ENCODE data around the gene ALOX12B. TPM values are rescaled to one million over a fixed set of nuclear protein-coding genes. Genes with fewer than 3 reads are reported as not detected.

The ALOX12B gene
- total and polyA plus RNA-seq, 2 experiments from 2014 or later = 0.16 to 1.4 TPM

DNA sequence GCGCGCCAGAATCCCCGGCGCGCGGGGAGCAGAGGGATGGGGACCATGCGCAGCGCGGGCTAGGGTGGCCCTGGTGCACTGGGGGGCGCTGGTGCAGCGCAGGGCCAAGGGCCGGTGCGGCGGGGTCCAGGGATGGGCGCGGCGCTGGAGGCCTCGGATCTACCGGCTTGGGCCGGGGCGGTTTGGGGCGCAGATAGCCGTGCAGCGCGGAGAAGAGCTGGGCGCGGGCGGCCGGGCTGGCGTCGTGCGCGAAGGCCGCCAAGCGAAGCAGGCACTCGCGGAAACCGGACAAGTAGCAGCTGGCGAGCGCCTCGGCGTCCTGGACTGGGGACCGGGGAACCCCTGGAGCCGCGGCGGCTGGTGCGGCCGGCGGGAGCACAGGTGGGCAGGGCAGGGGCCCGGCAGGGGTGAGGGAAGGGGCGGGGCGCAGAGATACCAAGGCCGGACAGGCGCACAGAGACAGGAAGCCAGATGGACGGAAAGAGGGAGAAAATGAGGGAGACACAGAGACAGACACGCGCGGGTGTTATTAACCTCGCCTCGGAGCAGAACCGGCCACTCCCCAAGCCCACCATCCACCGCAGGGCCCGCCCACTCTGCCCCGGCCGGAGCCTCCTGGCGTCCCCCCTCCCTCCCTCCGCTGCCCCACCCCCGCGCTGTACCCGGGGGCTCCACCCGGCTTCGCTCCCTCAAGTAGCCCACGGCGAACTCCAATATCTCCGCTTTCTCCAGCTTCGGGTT lies 34.3 kb upstream of the ALOX12B start:
- H3K27ac Mint-ChIP-seq = no peak overlapping the region
- Histone ChIP-seq H3K36me3 (ENCODE audit: insufficient read depth) (no peaks in the 10 kb centered on the region), H3K9me2 (ENCODE audit: insufficient read depth) (no peaks in the 10 kb centered on the region), H3K27ac (ENCODE audit: low read depth) (no peak overlapping the region), H3F3A (replicated peaks; ENCODE audit: low read depth) (peaks cover 18% of the 10 kb centered on the region), H3K4me3 (peak overlapping the region; percentile 66), H4K20me1 (replicated peaks; ENCODE audit: insufficient read depth) (peaks cover 5% of the 10 kb centered on the region; the same call in 1 of the 2 replicates), H3K27me3 (ENCODE audit: insufficient read depth) (peaks cover 68% of the 10 kb centered on the region), H3K4me2 (peak overlapping the region; percentile 94), H3K4me1 (ENCODE audit: insufficient read depth) (peaks cover 28% of the 10 kb centered on the region), H3K79me2 (replicated peaks; ENCODE audit: insufficient read depth) (no peaks in the 10 kb centered on the region), H2AFZ (0 out of 2 replicates have a peak overlapping the region, but pooled peaks have one; percentile 63)
- TF ChIP-seq, protein P1, sequence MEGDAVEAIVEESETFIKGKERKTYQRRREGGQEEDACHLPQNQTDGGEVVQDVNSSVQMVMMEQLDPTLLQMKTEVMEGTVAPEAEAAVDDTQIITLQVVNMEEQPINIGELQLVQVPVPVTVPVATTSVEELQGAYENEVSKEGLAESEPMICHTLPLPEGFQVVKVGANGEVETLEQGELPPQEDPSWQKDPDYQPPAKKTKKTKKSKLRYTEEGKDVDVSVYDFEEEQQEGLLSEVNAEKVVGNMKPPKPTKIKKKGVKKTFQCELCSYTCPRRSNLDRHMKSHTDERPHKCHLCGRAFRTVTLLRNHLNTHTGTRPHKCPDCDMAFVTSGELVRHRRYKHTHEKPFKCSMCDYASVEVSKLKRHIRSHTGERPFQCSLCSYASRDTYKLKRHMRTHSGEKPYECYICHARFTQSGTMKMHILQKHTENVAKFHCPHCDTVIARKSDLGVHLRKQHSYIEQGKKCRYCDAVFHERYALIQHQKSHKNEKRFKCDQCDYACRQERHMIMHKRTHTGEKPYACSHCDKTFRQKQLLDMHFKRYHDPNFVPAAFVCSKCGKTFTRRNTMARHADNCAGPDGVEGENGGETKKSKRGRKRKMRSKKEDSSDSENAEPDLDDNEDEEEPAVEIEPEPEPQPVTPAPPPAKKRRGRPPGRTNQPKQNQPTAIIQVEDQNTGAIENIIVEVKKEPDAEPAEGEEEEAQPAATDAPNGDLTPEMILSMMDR (conservative IDR thresholded peaks at IDR 0.05; ENCODE audit: low read depth in 2 of 2) = peak; percentile 54 to 90
- TF ChIP-seq ZNF331 (CRISPR knock-in tag; IDR thresholded peaks at IDR 0.05; ENCODE audit: low read depth) = no peak
- H3K36me3 Mint-ChIP-seq (ENCODE audit: low read depth) = peaks cover 13% of the 10 kb centered on the region
- peaks cover 24% of the 10 kb centered on the region for H3K9me3 Mint-ChIP-seq
- ATAC-seq = peak; percentile 39
- DNase-seq (ENCODE audit: low spot score) = peak; percentile 91
- H3K4me1 Mint-ChIP-seq = peaks cover 26% of the 10 kb centered on the region
- peaks cover 89% of the 10 kb centered on the region for H3K27me3 Mint-ChIP-seq (ENCODE audit: insufficient read depth, low read depth, poor library complexity)
- H3K4me3 Mint-ChIP-seq = peak overlapping the region; percentile 83

DNA sequence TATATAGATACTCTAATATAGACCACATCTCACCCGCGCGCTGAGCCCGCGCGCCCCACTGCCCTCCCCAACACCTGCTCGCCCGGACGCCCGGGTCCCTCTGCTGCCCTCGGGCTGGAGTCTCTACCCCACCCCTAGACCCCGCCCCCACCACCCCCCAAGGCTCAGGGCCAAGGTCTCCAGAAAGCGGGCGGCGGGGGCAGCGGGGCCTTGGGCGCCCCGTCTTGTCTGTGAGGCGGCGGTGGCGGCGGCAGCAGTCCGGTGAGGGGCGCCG lies 33.8 kb upstream of the ALOX12B start:
- peaks cover 69% of the 10 kb centered on the region for H3K27me3 ChIP-seq (ENCODE audit: insufficient read depth)
- ATAC-seq (no peak), DNase-seq (ENCODE audit: low spot score) (no peak)
- no peaks in the 10 kb centered on the region for H3K79me2 ChIP-seq (replicated peaks; ENCODE audit: insufficient read depth)
- H3K4me2 ChIP-seq = peak overlapping the region; percentile 94
- peak overlapping the region; percentile 66 for H3K4me3 ChIP-seq
- peaks cover 91% of the 10 kb centered on the region for H3K27me3 Mint-ChIP-seq (ENCODE audit: insufficient read depth, low read depth, poor library complexity)
- H3K9me2 ChIP-seq (ENCODE audit: insufficient read depth) = no peaks in the 10 kb centered on the region
- H3K27ac Mint-ChIP-seq = no peak overlapping the region
- H3K4me1 Mint-ChIP-seq = peaks cover 24% of the 10 kb centered on the region
- peaks cover 24% of the 10 kb centered on the region for H3K9me3 Mint-ChIP-seq
- no peak overlapping the region for H2AFZ ChIP-seq
- peaks cover 3% of the 10 kb centered on the region; the same call in 1 of the 2 replicates for H4K20me1 ChIP-seq (replicated peaks; ENCODE audit: insufficient read depth)
- peaks cover 26% of the 10 kb centered on the region for H3K4me1 ChIP-seq (ENCODE audit: insufficient read depth)
- peak overlapping the region; percentile 83 for H3K4me3 Mint-ChIP-seq
- H3K27ac ChIP-seq (ENCODE audit: low read depth) = no peak overlapping the region
- peaks cover 13% of the 10 kb centered on the region for H3K36me3 Mint-ChIP-seq (ENCODE audit: low read depth)
- no peaks in the 10 kb centered on the region for H3K36me3 ChIP-seq (ENCODE audit: insufficient read depth)
- H3F3A ChIP-seq (replicated peaks; ENCODE audit: low read depth) = peaks cover 15% of the 10 kb centered on the region; the same call in 1 of the 2 replicates
- TF ChIP-seq EZH2 (IDR thresholded peaks at IDR 0.05; ENCODE audit: low read depth, unreplicated experiment) (no peak), ZNF114 (CRISPR knock-in tag; IDR thresholded peaks at IDR 0.05) (no peak), ZNF331 (CRISPR knock-in tag; IDR thresholded peaks at IDR 0.05; ENCODE audit: low read depth) (no peak), NANOG (IDR thresholded peaks at IDR 0.05; ENCODE audit: borderline replicate concordance) (no peak), STAT1 (IDR thresholded peaks at IDR 0.05; ENCODE audit: unreplicated experiment) (no peak), EZH2phosphoT487 (IDR thresholded peaks at IDR 0.05; ENCODE audit: unreplicated experiment) (no peak), CREB1 (CRISPR knock-in tag; IDR thresholded peaks at IDR 0.05; ENCODE audit: low read depth) (no peak), JUNB (IDR thresholded peaks at IDR 0.05; ENCODE audit: unreplicated experiment) (no peak), POLR2AphosphoS5 (IDR thresholded peaks at IDR 0.05; ENCODE audit: low read depth) (no peak)
- TF ChIP-seq, protein P1 (conservative IDR thresholded peaks at IDR 0.05; ENCODE audit: low read depth in 2 of 2) = no peak
- TF ChIP-seq, protein P2, sequence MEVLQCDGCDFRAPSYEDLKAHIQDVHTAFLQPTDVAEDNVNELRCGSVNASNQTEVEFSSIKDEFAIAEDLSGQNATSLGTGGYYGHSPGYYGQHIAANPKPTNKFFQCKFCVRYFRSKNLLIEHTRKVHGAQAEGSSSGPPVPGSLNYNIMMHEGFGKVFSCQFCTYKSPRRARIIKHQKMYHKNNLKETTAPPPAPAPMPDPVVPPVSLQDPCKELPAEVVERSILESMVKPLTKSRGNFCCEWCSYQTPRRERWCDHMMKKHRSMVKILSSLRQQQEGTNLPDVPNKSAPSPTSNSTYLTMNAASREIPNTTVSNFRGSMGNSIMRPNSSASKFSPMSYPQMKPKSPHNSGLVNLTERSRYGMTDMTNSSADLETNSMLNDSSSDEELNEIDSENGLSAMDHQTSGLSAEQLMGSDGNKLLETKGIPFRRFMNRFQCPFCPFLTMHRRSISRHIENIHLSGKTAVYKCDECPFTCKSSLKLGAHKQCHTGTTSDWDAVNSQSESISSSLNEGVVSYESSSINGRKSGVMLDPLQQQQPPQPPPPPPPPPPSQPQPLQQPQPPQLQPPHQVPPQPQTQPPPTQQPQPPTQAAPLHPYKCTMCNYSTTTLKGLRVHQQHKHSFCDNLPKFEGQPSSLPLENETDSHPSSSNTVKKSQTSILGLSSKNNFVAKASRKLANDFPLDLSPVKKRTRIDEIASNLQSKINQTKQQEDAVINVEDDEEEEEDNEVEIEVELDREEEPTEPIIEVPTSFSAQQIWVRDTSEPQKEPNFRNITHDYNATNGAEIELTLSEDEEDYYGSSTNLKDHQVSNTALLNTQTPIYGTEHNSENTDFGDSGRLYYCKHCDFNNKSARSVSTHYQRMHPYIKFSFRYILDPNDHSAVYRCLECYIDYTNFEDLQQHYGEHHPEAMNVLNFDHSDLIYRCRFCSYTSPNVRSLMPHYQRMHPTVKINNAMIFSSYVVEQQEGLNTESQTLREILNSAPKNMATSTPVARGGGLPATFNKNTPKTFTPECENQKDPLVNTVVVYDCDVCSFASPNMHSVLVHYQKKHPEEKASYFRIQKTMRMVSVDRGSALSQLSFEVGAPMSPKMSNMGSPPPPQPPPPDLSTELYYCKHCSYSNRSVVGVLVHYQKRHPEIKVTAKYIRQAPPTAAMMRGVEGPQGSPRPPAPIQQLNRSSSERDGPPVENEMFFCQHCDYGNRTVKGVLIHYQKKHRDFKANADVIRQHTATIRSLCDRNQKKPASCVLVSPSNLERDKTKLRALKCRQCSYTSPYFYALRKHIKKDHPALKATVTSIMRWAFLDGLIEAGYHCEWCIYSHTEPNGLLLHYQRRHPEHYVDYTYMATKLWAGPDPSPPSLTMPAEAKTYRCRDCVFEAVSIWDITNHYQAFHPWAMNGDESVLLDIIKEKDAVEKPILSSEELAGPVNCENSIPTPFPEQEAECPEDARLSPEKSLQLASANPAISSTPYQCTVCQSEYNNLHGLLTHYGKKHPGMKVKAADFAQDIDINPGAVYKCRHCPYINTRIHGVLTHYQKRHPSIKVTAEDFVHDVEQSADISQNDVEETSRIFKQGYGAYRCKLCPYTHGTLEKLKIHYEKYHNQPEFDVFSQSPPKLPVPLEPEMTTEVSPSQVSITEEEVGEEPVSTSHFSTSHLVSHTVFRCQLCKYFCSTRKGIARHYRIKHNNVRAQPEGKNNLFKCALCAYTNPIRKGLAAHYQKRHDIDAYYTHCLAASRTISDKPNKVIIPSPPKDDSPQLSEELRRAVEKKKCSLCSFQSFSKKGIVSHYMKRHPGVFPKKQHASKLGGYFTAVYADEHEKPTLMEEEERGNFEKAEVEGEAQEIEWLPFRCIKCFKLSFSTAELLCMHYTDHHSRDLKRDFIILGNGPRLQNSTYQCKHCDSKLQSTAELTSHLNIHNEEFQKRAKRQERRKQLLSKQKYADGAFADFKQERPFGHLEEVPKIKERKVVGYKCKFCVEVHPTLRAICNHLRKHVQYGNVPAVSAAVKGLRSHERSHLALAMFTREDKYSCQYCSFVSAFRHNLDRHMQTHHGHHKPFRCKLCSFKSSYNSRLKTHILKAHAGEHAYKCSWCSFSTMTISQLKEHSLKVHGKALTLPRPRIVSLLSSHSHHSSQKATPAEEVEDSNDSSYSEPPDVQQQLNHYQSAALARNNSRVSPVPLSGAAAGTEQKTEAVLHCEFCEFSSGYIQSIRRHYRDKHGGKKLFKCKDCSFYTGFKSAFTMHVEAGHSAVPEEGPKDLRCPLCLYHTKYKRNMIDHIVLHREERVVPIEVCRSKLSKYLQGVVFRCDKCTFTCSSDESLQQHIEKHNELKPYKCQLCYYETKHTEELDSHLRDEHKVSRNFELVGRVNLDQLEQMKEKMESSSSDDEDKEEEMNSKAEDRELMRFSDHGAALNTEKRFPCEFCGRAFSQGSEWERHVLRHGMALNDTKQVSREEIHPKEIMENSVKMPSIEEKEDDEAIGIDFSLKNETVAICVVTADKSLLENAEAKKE (CRISPR knock-in tag; IDR thresholded peaks at IDR 0.05) = no peak

Data from GM23338 (cell line).